Stimulated activated naive CD8-positive, alpha-beta T cell treated with anti-CD3 and anti-CD28 coated beads, Interleukin-15, Interleukin-2, amounts not matched to agents 100 ng/mL and 50 ng/mL, for 24 hours (primary cell): ENCODE measurements around the gene TMPRSS7.
"Not testable (repeated sequence)": the region's sequence is repeated elsewhere in the genome, so short reads cannot be mapped to it uniquely, and the experiment has no call there.

Experiments
- H3K27ac Mint-ChIP-seq: one replicate; pipeline ENCODE4 v1.8.0; 2021; ENCODE audit warnings: mild to moderate bottlenecking, mixed read lengths
- H3K27me3 Mint-ChIP-seq: one replicate; pipeline ENCODE4 v1.8.0; 2021; ENCODE audit warnings: mixed read lengths
- H3K36me3 Mint-ChIP-seq: one replicate; pipeline ENCODE4 v1.8.0; 2021; ENCODE audit warnings: low read depth, mixed read lengths
- H3K4me1 Mint-ChIP-seq: one replicate; pipeline ENCODE4 v1.8.0; 2021; ENCODE audit warnings: low read depth, mixed read lengths
- H3K4me3 Mint-ChIP-seq: one replicate; pipeline ENCODE4 v1.8.0; 2021; ENCODE audit warnings: mild to moderate bottlenecking, mixed read lengths
- H3K9me3 Mint-ChIP-seq: one replicate; pipeline ENCODE4 v1.8.0; 2021; ENCODE audit warnings: mixed read lengths

Gene TMPRSS7

GRCh38 chr3:112030901-112031300, 3.6 kb upstream of the TMPRSS7 start:
- no peaks in the 10 kb centered on the region for H3K9me3 Mint-ChIP-seq
- H3K4me3 Mint-ChIP-seq: no peak overlapping the region

DNA sequence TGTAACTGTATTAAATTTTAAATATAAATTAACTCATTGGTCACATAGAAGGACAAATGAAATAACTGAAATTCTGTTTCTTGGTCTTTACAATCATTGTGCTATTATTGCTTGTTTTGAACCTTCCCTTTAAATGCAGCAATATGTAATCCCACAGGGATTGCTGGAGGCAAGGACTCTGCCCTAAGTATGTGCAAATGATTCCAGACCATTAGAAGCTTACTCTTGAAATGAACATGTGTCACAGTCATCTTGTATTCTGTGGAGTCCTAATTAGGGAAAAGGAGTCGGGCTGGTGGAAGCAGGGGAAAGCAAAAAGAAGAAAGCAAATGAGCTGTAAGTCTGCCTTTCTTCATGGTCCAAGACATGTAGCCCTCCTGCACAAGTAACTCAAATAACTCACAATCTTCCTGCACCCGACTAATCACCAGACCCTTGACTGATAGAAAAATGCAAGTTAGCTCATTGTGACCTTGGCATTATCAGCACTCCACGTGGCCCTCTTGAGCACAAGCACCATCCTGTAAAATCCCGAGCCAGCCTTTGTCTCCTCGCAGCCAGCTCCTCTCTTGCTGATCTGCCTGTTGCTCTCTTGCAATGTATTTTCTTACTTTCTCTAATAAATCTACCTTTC, 2.3 kb upstream of the TMPRSS7 start:
- H3K27me3 Mint-ChIP-seq: no peaks in the 10 kb centered on the region
- no peak overlapping the region for H3K4me3 Mint-ChIP-seq

More at GRCh38 chr3:112030901-112031300, 3.6 kb upstream of the TMPRSS7 start:
- Mint-ChIP-seq H3K36me3 (no peaks in the 10 kb centered on the region), H3K27ac (no peak overlapping the region), H3K4me1 (no peaks in the 10 kb centered on the region), H3K27me3 (no peaks in the 10 kb centered on the region)

GRCh38 chr3:112035241-112035640, 705 bp downstream of the TMPRSS7 start:
- Mint-ChIP-seq H3K36me3 (no peaks in the 10 kb centered on the region), H3K9me3 (peaks cover 3% of the 10 kb centered on the region), H3K4me3 (no peak overlapping the region), H3K4me1 (no peaks in the 10 kb centered on the region), H3K27ac (no peak overlapping the region), H3K27me3 (no peaks in the 10 kb centered on the region)

More for the DNA sequence above, 2.3 kb upstream of the TMPRSS7 start:
- Mint-ChIP-seq H3K4me1 (no peaks in the 10 kb centered on the region), H3K36me3 (no peaks in the 10 kb centered on the region), H3K27ac (no peak overlapping the region), H3K9me3 (no peaks in the 10 kb centered on the region)

- H3K36me3 Mint-ChIP-seq, H3K4me1 Mint-ChIP-seq, H3K27ac Mint-ChIP-seq, H3K9me3 Mint-ChIP-seq, H3K27me3 Mint-ChIP-seq, H3K4me3 Mint-ChIP-seq: not testable (repeated sequence)
Observed at GRCh38 chr3:112037194-112037593, 2.7 kb downstream of the TMPRSS7 start.

DNA sequence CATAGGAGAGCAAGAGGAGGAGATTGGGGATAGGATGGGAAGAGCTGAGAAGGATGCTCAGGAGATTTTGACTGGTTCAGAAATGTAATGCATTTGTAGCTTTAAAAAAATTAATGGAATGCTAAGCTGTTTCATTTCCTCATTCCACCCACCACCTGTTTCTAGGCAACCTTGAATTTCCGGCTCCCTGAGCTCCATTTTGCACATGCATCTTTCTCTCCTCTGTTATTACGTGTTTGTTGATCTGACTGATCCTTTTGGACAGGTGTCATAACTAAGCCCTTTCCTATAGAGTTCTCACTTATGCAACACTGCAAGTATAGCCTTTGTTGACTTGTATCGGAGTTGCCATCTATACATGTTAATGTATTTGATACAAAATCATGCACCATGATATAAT, 4.3 kb downstream of the TMPRSS7 start:
- Mint-ChIP-seq H3K27ac (no peak overlapping the region), H3K27me3 (no peaks in the 10 kb centered on the region), H3K4me1 (no peaks in the 10 kb centered on the region), H3K4me3 (no peak overlapping the region), H3K9me3 (peaks cover 3% of the 10 kb centered on the region), H3K36me3 (no peaks in the 10 kb centered on the region)

DNA sequence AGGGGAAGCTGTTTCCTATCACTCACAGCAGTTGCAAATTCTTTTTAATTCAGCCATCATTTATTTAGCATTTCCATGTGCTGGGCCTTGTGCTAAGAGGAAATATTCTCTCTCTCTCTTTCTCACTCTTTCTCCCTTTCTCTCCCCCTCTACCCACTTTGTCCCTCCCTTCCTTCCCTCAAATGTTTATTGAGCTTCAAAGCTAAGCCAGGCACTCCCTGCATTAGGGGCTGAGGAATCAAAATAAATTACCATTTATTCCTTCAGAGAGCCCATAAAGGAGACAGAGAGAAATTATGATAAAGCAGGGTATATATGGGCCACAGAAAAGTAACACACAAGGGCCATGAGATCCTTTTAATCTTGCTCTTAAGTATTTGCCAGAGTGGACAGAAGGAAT, 6.8 kb downstream of the TMPRSS7 start:
- Mint-ChIP-seq H3K4me3 (no peak overlapping the region), H3K9me3 (peaks cover 3% of the 10 kb centered on the region), H3K27me3 (no peaks in the 10 kb centered on the region), H3K4me1 (no peaks in the 10 kb centered on the region), H3K36me3 (no peaks in the 10 kb centered on the region), H3K27ac (no peak overlapping the region)

- Mint-ChIP-seq H3K36me3 (no peaks in the 10 kb centered on the region), H3K4me3 (no peak overlapping the region), H3K4me1 (no peaks in the 10 kb centered on the region), H3K27me3 (no peaks in the 10 kb centered on the region), H3K27ac (no peak overlapping the region), H3K9me3 (no peaks in the 10 kb centered on the region)
Observed at GRCh38 chr3:112042842-112043280, 8.3 kb downstream of the TMPRSS7 start.

DNA sequence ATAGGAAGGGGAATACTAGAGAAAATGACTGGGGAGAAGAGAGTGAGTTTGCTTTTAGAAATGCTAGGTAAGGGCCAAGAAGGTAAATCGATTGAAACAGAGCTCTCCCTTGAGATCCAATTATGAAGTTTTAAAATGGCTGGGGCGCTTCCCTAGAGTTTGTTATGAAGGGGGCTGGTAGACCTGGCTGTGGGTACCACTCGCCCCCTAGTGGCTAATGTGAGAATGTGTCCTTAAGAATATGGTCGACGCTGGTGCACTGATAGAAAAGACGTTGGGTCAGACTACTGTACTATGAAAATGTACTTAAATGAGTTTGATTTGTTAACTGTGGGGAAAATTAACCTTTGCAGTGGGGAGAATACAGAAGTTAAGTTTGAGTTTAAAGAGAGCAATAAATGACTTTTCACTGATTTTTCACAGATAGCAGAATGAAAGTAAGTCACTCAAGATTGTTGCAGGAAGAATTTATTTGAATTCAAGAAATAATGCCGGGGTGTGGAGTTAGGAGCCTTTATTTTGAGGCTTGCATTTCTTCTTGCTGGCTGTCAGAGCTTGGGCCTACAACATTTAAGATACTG, 9.2 kb downstream of the TMPRSS7 start:
- no peak overlapping the region for H3K27ac Mint-ChIP-seq
- no peaks in the 10 kb centered on the region for H3K36me3 Mint-ChIP-seq
- H3K9me3 Mint-ChIP-seq: no peaks in the 10 kb centered on the region
- H3K4me1 Mint-ChIP-seq: no peaks in the 10 kb centered on the region
- no peak overlapping the region for H3K4me3 Mint-ChIP-seq
- no peaks in the 10 kb centered on the region for H3K27me3 Mint-ChIP-seq

DNA sequence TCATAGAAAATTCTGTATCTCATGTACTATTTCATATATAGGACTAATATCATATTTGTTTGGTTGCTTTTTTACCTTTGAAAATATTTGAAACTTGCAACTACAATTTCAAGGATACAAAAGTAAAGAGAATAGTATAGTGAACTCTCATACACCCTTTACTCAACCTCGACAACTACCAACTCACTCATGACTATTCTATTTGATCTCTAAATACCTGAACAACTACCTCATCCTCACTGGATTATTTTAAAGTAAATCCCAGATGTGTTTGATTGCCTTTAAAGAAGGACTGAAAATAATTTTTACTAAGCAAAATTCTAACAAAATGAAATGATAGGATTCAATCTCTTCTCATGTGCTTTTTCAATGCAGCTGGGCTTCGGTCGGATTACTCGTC, 12.1 kb downstream of the TMPRSS7 start:
- Mint-ChIP-seq H3K4me1 (no peaks in the 10 kb centered on the region), H3K4me3 (no peak overlapping the region), H3K9me3 (no peaks in the 10 kb centered on the region), H3K27ac (no peak overlapping the region), H3K36me3 (no peaks in the 10 kb centered on the region), H3K27me3 (no peaks in the 10 kb centered on the region)

DNA sequence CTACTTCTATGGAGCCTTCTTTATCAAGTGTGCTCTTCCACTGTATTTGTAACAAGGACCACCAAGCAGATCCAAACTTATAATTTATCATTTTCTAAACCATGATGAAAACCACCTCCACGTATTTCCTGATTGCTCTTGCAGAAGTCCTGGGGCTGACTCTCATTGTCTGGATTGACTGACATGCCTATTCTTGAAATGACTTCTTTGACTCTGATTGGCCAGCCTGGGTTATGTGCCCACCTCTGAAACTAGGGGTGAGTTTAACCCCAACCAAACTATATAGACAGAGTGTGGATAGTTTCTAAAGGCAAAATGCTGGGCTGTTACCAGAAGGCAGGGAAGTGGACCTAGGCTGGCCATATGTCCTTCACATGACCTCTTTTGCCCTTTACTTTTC, 12.7 kb downstream of the TMPRSS7 start:
- no peaks in the 10 kb centered on the region for H3K4me1 Mint-ChIP-seq
- no peaks in the 10 kb centered on the region for H3K9me3 Mint-ChIP-seq
- no peak overlapping the region for H3K4me3 Mint-ChIP-seq
- no peaks in the 10 kb centered on the region for H3K36me3 Mint-ChIP-seq
- H3K27me3 Mint-ChIP-seq: no peaks in the 10 kb centered on the region
- no peak overlapping the region for H3K27ac Mint-ChIP-seq

DNA sequence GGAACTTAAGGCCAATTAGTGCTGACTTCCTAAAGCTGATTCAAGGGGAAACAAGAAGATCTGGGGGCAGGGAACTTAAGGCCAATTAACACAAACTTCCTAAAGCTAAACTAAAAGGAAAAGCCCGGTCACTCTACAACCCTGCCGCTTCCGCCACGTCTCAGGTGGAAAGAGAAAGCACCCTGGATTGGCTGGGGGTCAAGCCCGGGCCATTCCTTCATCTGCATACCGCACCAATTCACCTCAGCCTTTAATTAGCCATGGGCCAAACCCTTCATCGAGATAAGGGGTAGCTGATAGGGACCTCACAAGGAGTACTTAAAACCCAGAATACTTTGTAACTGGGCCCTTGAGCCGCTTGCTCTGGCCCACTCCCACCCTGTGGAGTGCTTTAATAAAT, 14.4 kb downstream of the TMPRSS7 start:
- no peaks in the 10 kb centered on the region for H3K9me3 Mint-ChIP-seq
- H3K36me3 Mint-ChIP-seq: no peaks in the 10 kb centered on the region
- no peak overlapping the region for H3K4me3 Mint-ChIP-seq
- peaks cover 3% of the 10 kb centered on the region for H3K27me3 Mint-ChIP-seq
- no peaks in the 10 kb centered on the region for H3K4me1 Mint-ChIP-seq
- no peak overlapping the region for H3K27ac Mint-ChIP-seq

- H3K4me3 Mint-ChIP-seq: no peak overlapping the region
- H3K27me3 Mint-ChIP-seq: peaks cover 5% of the 10 kb centered on the region
- H3K36me3 Mint-ChIP-seq: no peaks in the 10 kb centered on the region
- peaks cover 9% of the 10 kb centered on the region for H3K4me1 Mint-ChIP-seq
- H3K27ac Mint-ChIP-seq: no peak overlapping the region
- no peaks in the 10 kb centered on the region for H3K9me3 Mint-ChIP-seq
Observed at GRCh38 chr3:112053229-112053628, 18.7 kb downstream of the TMPRSS7 start.

GRCh38 chr3:112056451-112056929, 22.0 kb downstream of the TMPRSS7 start:
- H3K36me3 Mint-ChIP-seq: no peaks in the 10 kb centered on the region
- H3K27me3 Mint-ChIP-seq: peaks cover 5% of the 10 kb centered on the region
- H3K4me3 Mint-ChIP-seq: no peak overlapping the region
- peak overlapping the region; percentile 4 for H3K27ac Mint-ChIP-seq
- peaks cover 9% of the 10 kb centered on the region for H3K4me1 Mint-ChIP-seq
- peaks cover 6% of the 10 kb centered on the region for H3K9me3 Mint-ChIP-seq

GRCh38 chr3:112059497-112059896, 25.0 kb downstream of the TMPRSS7 start:
- H3K9me3 Mint-ChIP-seq: peaks cover 6% of the 10 kb centered on the region
- peaks cover 9% of the 10 kb centered on the region for H3K4me1 Mint-ChIP-seq
- H3K36me3 Mint-ChIP-seq: no peaks in the 10 kb centered on the region
- H3K4me3 Mint-ChIP-seq: no peak overlapping the region
- H3K27me3 Mint-ChIP-seq: peaks cover 3% of the 10 kb centered on the region
- H3K27ac Mint-ChIP-seq: no peak overlapping the region

DNA sequence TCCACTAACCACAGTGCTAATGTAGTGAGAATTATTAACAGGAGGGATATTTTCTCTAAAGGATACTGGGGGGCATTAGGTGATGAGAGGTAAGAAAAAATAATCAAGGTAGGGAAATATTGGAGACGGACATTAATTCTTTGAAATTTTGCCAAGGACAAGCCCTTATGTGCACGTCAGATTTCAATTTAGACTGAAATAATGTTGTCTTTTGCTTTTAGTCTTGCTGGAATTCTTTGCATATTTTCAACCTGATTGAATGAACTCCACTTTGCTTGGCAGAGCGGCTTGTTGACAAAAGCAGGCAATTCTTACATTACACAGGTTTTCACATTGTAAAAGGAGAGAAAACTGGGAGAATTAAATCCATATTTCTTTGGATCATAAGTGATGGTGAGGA, 26.6 kb downstream of the TMPRSS7 start:
- Mint-ChIP-seq H3K27me3 (peaks cover 3% of the 10 kb centered on the region), H3K36me3 (no peaks in the 10 kb centered on the region), H3K4me1 (peaks cover 9% of the 10 kb centered on the region), H3K4me3 (no peak overlapping the region), H3K9me3 (peaks cover 6% of the 10 kb centered on the region), H3K27ac (no peak overlapping the region)
